Germinal center (tissue), 1 donor: ENCODE data around the gene MICOS13.

ENCODE experiments used
- DNase-seq: peaks from one replicate; pipeline ENCODE4 v3.0.0; 2012; ENCODE audit warnings: mixed read lengths, low spot score

MICOS13 gene

GRCh38 chr19:5628461-5628860, 51.9 kb downstream of the MICOS13 start:
- no peak for DNase-seq
